ENCODE data around the gene SEMA5A.

DNA sequence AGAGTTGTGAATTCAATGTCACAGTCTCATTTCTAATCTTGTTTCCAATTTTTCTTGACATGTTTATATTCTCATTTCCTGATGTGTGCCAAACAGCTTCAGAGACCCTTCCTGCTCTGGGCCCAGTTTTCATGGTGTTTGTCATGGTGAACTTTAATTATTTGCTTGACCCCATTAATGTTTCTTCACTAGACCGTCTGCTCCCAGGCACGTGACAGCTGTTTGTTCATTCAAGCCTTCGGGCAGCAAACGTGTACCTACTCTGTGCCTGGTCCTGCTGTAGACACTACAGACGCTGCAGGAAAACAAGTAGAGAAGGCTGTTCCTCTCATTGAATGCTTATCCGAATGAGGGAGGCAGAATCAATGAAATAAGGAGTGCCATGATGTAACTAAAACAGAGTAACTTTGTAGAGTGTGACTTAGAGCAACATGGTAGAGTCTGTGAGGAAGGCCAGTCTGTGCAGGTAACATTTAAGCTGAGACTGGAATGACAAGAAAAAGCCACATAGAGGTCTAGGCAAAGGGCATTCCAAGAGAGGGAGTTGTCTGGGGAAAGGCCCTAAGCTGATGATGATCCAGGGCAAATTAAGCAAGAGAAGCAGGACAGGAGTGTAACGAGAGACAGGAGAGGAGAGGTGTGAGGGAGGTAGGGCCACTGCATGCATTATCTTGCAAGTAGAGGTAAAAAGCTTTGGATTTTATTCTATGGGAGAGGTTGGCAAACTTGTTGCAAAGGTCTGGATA, 191.4 kb downstream of the SEMA5A start:
- TF ChIP-seq, protein P1, sequence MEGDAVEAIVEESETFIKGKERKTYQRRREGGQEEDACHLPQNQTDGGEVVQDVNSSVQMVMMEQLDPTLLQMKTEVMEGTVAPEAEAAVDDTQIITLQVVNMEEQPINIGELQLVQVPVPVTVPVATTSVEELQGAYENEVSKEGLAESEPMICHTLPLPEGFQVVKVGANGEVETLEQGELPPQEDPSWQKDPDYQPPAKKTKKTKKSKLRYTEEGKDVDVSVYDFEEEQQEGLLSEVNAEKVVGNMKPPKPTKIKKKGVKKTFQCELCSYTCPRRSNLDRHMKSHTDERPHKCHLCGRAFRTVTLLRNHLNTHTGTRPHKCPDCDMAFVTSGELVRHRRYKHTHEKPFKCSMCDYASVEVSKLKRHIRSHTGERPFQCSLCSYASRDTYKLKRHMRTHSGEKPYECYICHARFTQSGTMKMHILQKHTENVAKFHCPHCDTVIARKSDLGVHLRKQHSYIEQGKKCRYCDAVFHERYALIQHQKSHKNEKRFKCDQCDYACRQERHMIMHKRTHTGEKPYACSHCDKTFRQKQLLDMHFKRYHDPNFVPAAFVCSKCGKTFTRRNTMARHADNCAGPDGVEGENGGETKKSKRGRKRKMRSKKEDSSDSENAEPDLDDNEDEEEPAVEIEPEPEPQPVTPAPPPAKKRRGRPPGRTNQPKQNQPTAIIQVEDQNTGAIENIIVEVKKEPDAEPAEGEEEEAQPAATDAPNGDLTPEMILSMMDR (IDR thresholded peaks at IDR 0.05) = no peak
- TF ChIP-seq POLR2A (IDR thresholded peaks at IDR 0.05) = no peak

All from lower leg skin (tissue), 3 donors.